Keratinocyte (primary cell): ENCODE data around the gene RANBP10. TPM values are rescaled to one million over a fixed set of nuclear protein-coding genes. Genes with fewer than 3 reads are reported as not detected.

Source experiments
- DNase-seq: peaks from one replicate; pipeline ENCODE4 v3.0.0-alpha.2; 2011; ENCODE audit warnings: low read depth, missing footprints, low spot score
- FAIRE-seq: peaks from 2 replicates; lab custom pipeline; 2011; peaks lifted over from hg19 to GRCh38; lab: Jason Lieb, UNC
- H2AFZ ChIP-seq: 2 replicates; pipeline ENCODE4 v1.6.0; 2012; ENCODE audit warnings: low read length, control low read depth, inconsistent platforms; ENCODE audit not compliant: control insufficient read depth
- H3K27ac ChIP-seq: 2 replicates; pipeline ENCODE4 v1.5.1; 2011; ENCODE audit warnings: low read length; ENCODE audit not compliant: control insufficient read depth, insufficient read depth
- H3K27me3 ChIP-seq: 3 replicates; pipeline ENCODE4 v1.6.0; 2011; ENCODE audit warnings: low read length; ENCODE audit not compliant: control insufficient read depth, insufficient read depth; ENCODE audit errors: extremely low read depth
- H3K36me3 ChIP-seq, 2 experiments: 2 replicates in 1 of 2; 3 replicates in 1 of 2; pipeline ENCODE4 v1.5.1; 2011; ENCODE audit warnings: low read length in 2 of 2, mild to moderate bottlenecking in 1 of 2; ENCODE audit not compliant: control insufficient read depth in 2 of 2, insufficient read depth in 2 of 2; ENCODE audit errors: extremely low read depth in 1 of 2
- H3K4me1 ChIP-seq: 3 replicates; pipeline ENCODE4 v1.5.1; 2011; ENCODE audit warnings: low read length; ENCODE audit not compliant: control insufficient read depth, insufficient read depth; ENCODE audit errors: extremely low read depth
- H3K4me2 ChIP-seq: 3 replicates; pipeline ENCODE4 v1.6.0; 2011; ENCODE audit warnings: low read depth, low read length; ENCODE audit not compliant: control insufficient read depth, insufficient read depth; ENCODE audit errors: extremely low read depth
- H3K4me3 ChIP-seq, 3 experiments: fragments of 200-600 bp in 1 of 3; sonication (generic) in 1 of 3; 2 replicates in 2 of 3; 3 replicates in 1 of 3; pipeline ENCODE4 v1.5.1; 2011 to 2016; ENCODE audit warnings: low read length in 3 of 3, mild to moderate bottlenecking in 3 of 3, control low read depth in 2 of 3, inconsistent platforms in 1 of 3, low read depth in 1 of 3, mixed read lengths in 1 of 3, mixed run types in 1 of 3, moderate library complexity in 1 of 3; ENCODE audit not compliant: control insufficient read depth in 2 of 3, insufficient read depth in 2 of 3; ENCODE audit errors: extremely low read depth in 1 of 3
- H3K79me2 ChIP-seq: 2 replicates; pipeline ENCODE4 v1.6.0; 2012; ENCODE audit warnings: low read length; ENCODE audit not compliant: control insufficient read depth, insufficient read depth
- H3K9ac ChIP-seq: 3 replicates; pipeline ENCODE4 v1.6.0; 2011; ENCODE audit warnings: low read length; ENCODE audit not compliant: control insufficient read depth, insufficient read depth; ENCODE audit errors: extremely low read depth
- H3K9me1 ChIP-seq: 3 replicates; pipeline ENCODE4 v1.6.0; 2011; ENCODE audit warnings: low read length; ENCODE audit not compliant: control insufficient read depth, insufficient read depth; ENCODE audit errors: extremely low read depth
- H3K9me3 ChIP-seq: 2 replicates; pipeline ENCODE4 v1.5.1; 2012; ENCODE audit warnings: low read depth, low read length; ENCODE audit not compliant: control insufficient read depth
- H4K20me1 ChIP-seq: 3 replicates; pipeline ENCODE4 v1.6.0; 2011; ENCODE audit warnings: low read length; ENCODE audit not compliant: control insufficient read depth, insufficient read depth; ENCODE audit errors: extremely low read depth
- CTCF ChIP-seq, 3 experiments: IDR thresholded peaks in 1 of 3; conservative IDR thresholded peaks in 1 of 3; optimal IDR thresholded peaks in 1 of 3; 2 replicates in 2 of 3; 3 replicates in 1 of 3; pipeline versions ENCODE3 to v1.5.1; 2011; ENCODE audit warnings: low read length in 3 of 3, mild to moderate bottlenecking in 3 of 3, moderate library complexity in 2 of 3, control low read depth in 1 of 3, inconsistent platforms in 1 of 3; ENCODE audit not compliant: insufficient read depth in 2 of 3; ENCODE audit errors: extremely low read depth in 1 of 3
- EZH2 ChIP-seq: IDR thresholded peaks from one replicate; pipeline ENCODE4 v1.6.1; 2012; ENCODE audit warnings: inconsistent platforms, mild to moderate bottlenecking, low read length, moderate library complexity
- dilution Hi-C: fragments of 300-500 bp; cut with MboI; formaldehyde crosslinking; loops from one replicate; pipeline ENCODE4 v1.7.0; 2020; ENCODE audit warnings: low sequenced_read_pairs; ENCODE audit not compliant: extremely low pct_ligation_motif_present
- polyA plus RNA-seq, 5 experiments: library from polyadenylated mRNA; depleted of rRNA in 3 of 5; stranded (reverse) in 3 of 5; stranded (forward) in 1 of 5; unstranded in 1 of 5; fragments of >200 nt; gene quantifications; 1 replicate in 1 of 5; 2 replicates in 3 of 5; 3 replicates in 1 of 5; pipeline versions ENCODE4 v1.2.1 to v1.2.3, GENCODE V29; 2011 to 2012; ENCODE audit warnings: missing spikeins in 2 of 5, low read depth in 1 of 5, low replicate concordance in 1 of 5

RANBP10 gene
- polyA plus RNA-seq, 1 donor (not counting 4 experiments of a cell fraction or from before 2014, with no cell fraction given), result 9.5 TPM

- DNase-seq, result no peak
- peak overlapping the region; percentile 97 for H2AFZ ChIP-seq
- H3K27me3 ChIP-seq, result no peaks in the 10 kb centered on the region
- H3K4me2 ChIP-seq, result peak overlapping the region; percentile 70
- peaks cover 19% of the 10 kb centered on the region for H3K79me2 ChIP-seq
- peaks cover 10% of the 10 kb centered on the region for H3K4me1 ChIP-seq
- TF ChIP-seq EZH2 (no peak), CTCF (optimal IDR thresholded peaks at IDR 0.05 in 1 of 3, IDR thresholded peaks at IDR 0.05 in 1 of 3, conservative IDR thresholded peaks at IDR 0.05 in 1 of 3; ENCODE audit: extremely low read depth in 1 of 3, insufficient read depth in 2 of 3, low read length in 3 of 3) (no peak)
- FAIRE-seq, result no peak
- no peaks in the 10 kb centered on the region for H3K9me3 ChIP-seq
- dilution Hi-C loops, result no loop called here
- H3K27ac ChIP-seq, result peak overlapping the region; percentile 68
- peak overlapping the region; percentile 62 to 96 (median 81) for H3K4me3 ChIP-seq
- H3K9me1 ChIP-seq, result peaks cover 2% of the 10 kb centered on the region
- no peaks in the 10 kb centered on the region for H4K20me1 ChIP-seq
- peaks cover 0 to 4% of the 10 kb centered on the region in 2 experiments for H3K36me3 ChIP-seq
- peak overlapping the region; percentile 79 for H3K9ac ChIP-seq
Measured at GRCh38 chr16:67807148-67807682, 855 bp upstream of the RANBP10 start.

GRCh38 chr16:67805718-67806427 is 487 bp downstream of the RANBP10 start:
- dilution Hi-C loops, result no loop called here
- H3K9me1 ChIP-seq, result peaks cover 2% of the 10 kb centered on the region
- FAIRE-seq, result no peak
- peak overlapping the region; percentile 92 for H2AFZ ChIP-seq
- no peaks in the 10 kb centered on the region for H3K27me3 ChIP-seq
- peak overlapping the region; percentile 99 for H3K4me2 ChIP-seq
- no peaks in the 10 kb centered on the region for H3K9me3 ChIP-seq
- no peak for DNase-seq
- H4K20me1 ChIP-seq, result no peaks in the 10 kb centered on the region
- H3K9ac ChIP-seq, result peak overlapping the region; percentile 92
- peak overlapping the region; percentile 80 for H3K27ac ChIP-seq
- no peak for TF ChIP-seq CTCF (optimal IDR thresholded peaks at IDR 0.05 in 1 of 3, IDR thresholded peaks at IDR 0.05 in 1 of 3, conservative IDR thresholded peaks at IDR 0.05 in 1 of 3; ENCODE audit: extremely low read depth in 1 of 3, insufficient read depth in 2 of 3, low read length in 3 of 3)
- TF ChIP-seq EZH2, result no peak
- peak overlapping the region; percentile 62 to 96 (median 94) for H3K4me3 ChIP-seq
- peaks cover 3 to 9% of the 10 kb centered on the region in 2 experiments for H3K36me3 ChIP-seq
- peaks cover 10% of the 10 kb centered on the region for H3K4me1 ChIP-seq
- H3K79me2 ChIP-seq, result peaks cover 26% of the 10 kb centered on the region
